CD4-positive, alpha-beta memory T cell (primary cell): ENCODE measurements around the gene WDR13. TPM values are rescaled to one million over a fixed set of nuclear protein-coding genes. Genes with fewer than 3 reads are reported as not detected.

Source experiments
- CTCF ChIA-PET: fragments of 350-600 bp; sonication (Branson Sonifier 250); formaldehyde crosslinking; loops from one replicate; lab custom pipeline; 2021; ENCODE audit warnings: inconsistent platforms; ENCODE audit not compliant: partially characterized antibody; lab: Charles Lee
- POLR2A ChIA-PET: fragments of 350-600 bp; sonication (Branson Sonifier 250); formaldehyde crosslinking; loops from one replicate; lab custom pipeline; 2021; ENCODE audit not compliant: partially characterized antibody; lab: Charles Lee
- DNase-seq, 5 donors: peaks; one replicate each; pipeline versions ENCODE4 v3.0.0 to v3.0.0-alpha.2; 2020 to 2022; ENCODE audit warnings: mixed read lengths in 1 of 5
- H3K27ac ChIP-seq: one replicate; pipeline ENCODE4 v1.7.0; 2013; ENCODE audit warnings: low read depth, low read length
- H3K27me3 ChIP-seq: 2 replicates; pipeline ENCODE4 v1.7.0; 2013; ENCODE audit warnings: mild to moderate bottlenecking, low read length, moderate library complexity; ENCODE audit not compliant: insufficient read depth
- H3K36me3 ChIP-seq: 2 replicates; pipeline ENCODE4 v1.7.0; 2013; ENCODE audit warnings: mild to moderate bottlenecking, low read length, moderate library complexity; ENCODE audit not compliant: insufficient read depth
- H3K4me1 ChIP-seq: 2 replicates; pipeline ENCODE4 v1.7.0; 2013; ENCODE audit warnings: mild to moderate bottlenecking, low read length, moderate library complexity; ENCODE audit not compliant: insufficient read depth
- H3K4me3 ChIP-seq, 2 donors: one replicate each; pipeline ENCODE4 v1.7.0; 2013; ENCODE audit warnings: low read length in 2 of 2, mild to moderate bottlenecking in 1 of 2
- H3K9me3 ChIP-seq, 2 donors: one replicate each; pipeline ENCODE4 v1.7.0; 2013; ENCODE audit warnings: low read length in 2 of 2, control low read depth in 1 of 2; ENCODE audit not compliant: control insufficient read depth in 1 of 2
- H3K27ac Mint-ChIP-seq, 7 donors: one replicate each; pipeline ENCODE4 v1.8.0; 2020 to 2021; ENCODE audit warnings: mixed read lengths in 7 of 7, mild to moderate bottlenecking in 6 of 7, inconsistent platforms in 3 of 7, moderate library complexity in 3 of 7
- H3K27me3 Mint-ChIP-seq, 2 donors: one replicate each; pipeline ENCODE4 v1.8.0; 2020 to 2021; ENCODE audit warnings: mixed read lengths in 2 of 2
- H3K36me3 Mint-ChIP-seq, 2 donors: one replicate each; pipeline ENCODE4 v1.8.0; 2020 to 2021; ENCODE audit warnings: mixed read lengths in 2 of 2, inconsistent platforms in 1 of 2, mild to moderate bottlenecking in 1 of 2
- H3K4me1 Mint-ChIP-seq, 4 donors: one replicate each; pipeline ENCODE4 v1.8.0; 2020 to 2021; ENCODE audit warnings: mixed read lengths in 4 of 4, mild to moderate bottlenecking in 1 of 4
- H3K4me3 Mint-ChIP-seq, 8 donors: one replicate each; pipeline ENCODE4 v1.8.0; 2020 to 2021; ENCODE audit warnings: mixed read lengths in 8 of 8, mild to moderate bottlenecking in 7 of 8, moderate library complexity in 6 of 8, inconsistent platforms in 3 of 8
- H3K9me3 Mint-ChIP-seq, 8 donors: one replicate each; pipeline ENCODE4 v1.8.0; 2020 to 2021; ENCODE audit warnings: mixed read lengths in 8 of 8, mild to moderate bottlenecking in 5 of 8, inconsistent platforms in 3 of 8, moderate library complexity in 1 of 8
- intact Hi-C: fragments of 100-400 bp; cut with micrococcal nuclease; formaldehyde crosslinking; loops from one replicate; pipeline ENCODE4 v1.15.1; 2023
- polyA plus RNA-seq, 2 donors: library from polyadenylated mRNA; unstranded; fragments of 300-500 nt; fragmentation: Illumina TruSeq; gene quantifications; one replicate each; pipeline ENCODE4 v1.2.3, GENCODE V29; 2021
- total RNA-seq, 2 experiments: library from RNA; stranded (reverse); gene quantifications; one replicate each; pipeline ENCODE4 v1.2.3, GENCODE V29; 2021

Gene WDR13
- total and polyA plus RNA-seq, 4 experiments from 2014 or later = 41.8 to 67.9 (median 48.5) TPM

GRCh38 chrX:48595929-48596328 lies 1.4 kb upstream of the WDR13 start:
- intact Hi-C loops = no loop called here
- Mint-ChIP-seq H3K4me1 (peaks cover 7 to 17% (median 13%) of the 10 kb centered on the region in 4 donors), H3K36me3 (peaks cover 0 to 13% of the 10 kb centered on the region in 2 donors), H3K9me3 (peaks cover 0 to 2% (median 0%) of the 10 kb centered on the region in 8 donors), H3K27me3 (no peaks in the 10 kb centered on the region), H3K4me3 (no peak overlapping the region), H3K27ac (no peak overlapping the region)
- CTCF ChIA-PET = no interaction called here
- no peak for DNase-seq
- H3K9me3 ChIP-seq = no peaks in the 10 kb centered on the region
- no peak overlapping the region for H3K4me3 ChIP-seq
- POLR2A ChIA-PET = interaction anchor here (2.6 kb wide), 1 partner anchor 22 kb away, joined by 15 read pairs; the partner anchor contains the start of gene RBM3
- peaks cover 12% of the 10 kb centered on the region for H3K4me1 ChIP-seq
- peaks cover 5% of the 10 kb centered on the region for H3K36me3 ChIP-seq
- H3K27ac ChIP-seq = no peak overlapping the region
- H3K27me3 ChIP-seq = no peaks in the 10 kb centered on the region

- Mint-ChIP-seq H3K36me3 (peaks cover 0 to 18% of the 10 kb centered on the region in 2 donors), H3K4me1 (peaks cover 7 to 17% (median 13%) of the 10 kb centered on the region in 4 donors), H3K27ac (peak overlapping the region in 5 of 7 donors; percentile 47 to 100 (median 99)), H3K9me3 (peaks cover 0 to 2% (median 0%) of the 10 kb centered on the region in 8 donors), H3K4me3 (peak overlapping the region in 6 of 8 donors; percentile 90 to 99 (median 97)), H3K27me3 (no peaks in the 10 kb centered on the region)
- Histone ChIP-seq H3K9me3 (no peaks in the 10 kb centered on the region), H3K4me3 (no peak overlapping the region), H3K27me3 (no peaks in the 10 kb centered on the region), H3K36me3 (peaks cover 5% of the 10 kb centered on the region), H3K27ac (no peak overlapping the region), H3K4me1 (peaks cover 12% of the 10 kb centered on the region)
- POLR2A ChIA-PET = interaction anchor here (0.7 to 1.7 kb wide), 7 partner anchors 9 to 139 kb away, joined by 3 to 13 read pairs (median 4); partner anchors contain the start of genes FTSJ1, RBM3 and TBC1D25
- intact Hi-C loops = no loop called here
- CTCF ChIA-PET = no interaction called here
- DNase-seq = no peak
These were observed 1.3 kb downstream of the WDR13 start for GRCh38 chrX:48598614-48599013.

GRCh38 chrX:48599341-48599740 lies 2.0 kb downstream of the WDR13 start:
- Mint-ChIP-seq H3K36me3 (peaks cover 0 to 18% of the 10 kb centered on the region in 2 donors), H3K9me3 (peaks cover 0 to 2% (median 0%) of the 10 kb centered on the region in 8 donors), H3K4me1 (peaks cover 7 to 17% (median 13%) of the 10 kb centered on the region in 4 donors), H3K4me3 (no peak overlapping the region), H3K27ac (peak overlapping the region in 1 of 7 donors; percentile 47), H3K27me3 (no peaks in the 10 kb centered on the region)
- Histone ChIP-seq H3K36me3 (peaks cover 5% of the 10 kb centered on the region), H3K27me3 (no peaks in the 10 kb centered on the region), H3K4me1 (peaks cover 12% of the 10 kb centered on the region), H3K27ac (no peak overlapping the region), H3K4me3 (no peak overlapping the region), H3K9me3 (no peaks in the 10 kb centered on the region)
- ChIA-PET POLR2A (interaction anchor here (1.7 kb wide), 1 partner anchor 25 kb away, joined by 13 read pairs; the partner anchor contains the start of gene RBM3), CTCF (no interaction called here)
- intact Hi-C loops = no loop called here
- DNase-seq = no peak

- intact Hi-C loops = no loop called here
These were observed 2.9 kb downstream of the WDR13 start for GRCh38 chrX:48600226-48600625.

GRCh38 chrX:48601741-48602394 lies 4.6 kb downstream of the WDR13 start:
- Mint-ChIP-seq H3K9me3 (peaks cover 0 to 2% (median 0%) of the 10 kb centered on the region in 8 donors), H3K4me1 (peaks cover 7 to 17% (median 13%) of the 10 kb centered on the region in 4 donors), H3K27ac (peak overlapping the region in 1 of 7 donors; percentile 17), H3K4me3 (no peak overlapping the region), H3K36me3 (peaks cover 0 to 18% of the 10 kb centered on the region in 2 donors), H3K27me3 (no peaks in the 10 kb centered on the region)
- Histone ChIP-seq H3K4me1 (peaks cover 12% of the 10 kb centered on the region), H3K4me3 (no peak overlapping the region), H3K9me3 (no peaks in the 10 kb centered on the region), H3K27ac (no peak overlapping the region), H3K36me3 (peaks cover 5% of the 10 kb centered on the region), H3K27me3 (no peaks in the 10 kb centered on the region)
- no peak for DNase-seq
- POLR2A ChIA-PET = no interaction called here
- intact Hi-C loops = no loop called here
- CTCF ChIA-PET = no interaction called here

More at GRCh38 chrX:48600226-48600625, 2.9 kb downstream of the WDR13 start:
- ChIA-PET POLR2A (no interaction called here), CTCF (no interaction called here)
- Histone ChIP-seq H3K9me3 (no peaks in the 10 kb centered on the region), H3K27me3 (no peaks in the 10 kb centered on the region), H3K4me3 (no peak overlapping the region), H3K4me1 (peaks cover 12% of the 10 kb centered on the region), H3K27ac (no peak overlapping the region), H3K36me3 (peaks cover 5% of the 10 kb centered on the region)
- Mint-ChIP-seq H3K9me3 (peaks cover 0 to 2% (median 0%) of the 10 kb centered on the region in 8 donors), H3K4me1 (peaks cover 7 to 17% (median 13%) of the 10 kb centered on the region in 4 donors), H3K36me3 (peaks cover 0 to 18% of the 10 kb centered on the region in 2 donors), H3K27ac (peak overlapping the region in 1 of 7 donors; percentile 35), H3K4me3 (no peak overlapping the region), H3K27me3 (no peaks in the 10 kb centered on the region)
- DNase-seq = no peak

GRCh38 chrX:48604701-48605100 lies 7.4 kb downstream of the WDR13 start:
- H3K27ac ChIP-seq = no peak overlapping the region
- Mint-ChIP-seq H3K36me3 (peaks cover 0 to 5% of the 10 kb centered on the region in 2 donors), H3K4me1 (no peaks in the 10 kb centered on the region), H3K27ac (no peak overlapping the region), H3K9me3 (no peaks in the 10 kb centered on the region), H3K4me3 (no peak overlapping the region), H3K27me3 (no peaks in the 10 kb centered on the region)
- ChIA-PET POLR2A (no interaction called here), CTCF (no interaction called here)
- H3K27me3 ChIP-seq = no peaks in the 10 kb centered on the region
- no peak for DNase-seq
- H3K4me1 ChIP-seq = no peaks in the 10 kb centered on the region
- intact Hi-C loops = no loop called here
- no peaks in the 10 kb centered on the region for H3K9me3 ChIP-seq
- H3K4me3 ChIP-seq = no peak overlapping the region
- H3K36me3 ChIP-seq = peaks cover 2% of the 10 kb centered on the region

- Mint-ChIP-seq H3K36me3 (peaks cover 0 to 5% of the 10 kb centered on the region in 2 donors), H3K4me1 (no peaks in the 10 kb centered on the region), H3K9me3 (no peaks in the 10 kb centered on the region), H3K4me3 (no peak overlapping the region), H3K27me3 (no peaks in the 10 kb centered on the region), H3K27ac (peak overlapping the region in 1 of 7 donors; percentile 2)
- intact Hi-C loops = no loop called here
- POLR2A ChIA-PET = no interaction called here
- H3K27ac ChIP-seq = no peak overlapping the region
- no peaks in the 10 kb centered on the region for H3K36me3 ChIP-seq
- no peaks in the 10 kb centered on the region for H3K27me3 ChIP-seq
- H3K9me3 ChIP-seq = no peaks in the 10 kb centered on the region
- no peak overlapping the region for H3K4me3 ChIP-seq
- CTCF ChIA-PET = no interaction called here
- H3K4me1 ChIP-seq = no peaks in the 10 kb centered on the region
- no peak for DNase-seq
These were observed 8.8 kb downstream of the WDR13 start for GRCh38 chrX:48606091-48606490.
